Epidermal melanocyte (primary cell): ENCODE data around the gene MYMX.

Experiments used
- DNase-seq: peaks from one replicate; pipeline ENCODE4 v3.0.0; 2011; ENCODE audit warnings: low spot score; ENCODE audit not compliant: insufficient read length

The MYMX gene

GRCh38 chr6:44262467-44263353 lies 46.0 kb downstream of the MYMX start:
- no peak for DNase-seq

GRCh38 chr6:44263354-44264100 lies 46.8 kb downstream of the MYMX start:
- DNase-seq, result no peak

GRCh38 chr6:44264154-44265006 lies 47.7 kb downstream of the MYMX start:
- no peak for DNase-seq

GRCh38 chr6:44265007-44265721 lies 48.4 kb downstream of the MYMX start, which contains the start of gene NFKBIE:
TSS of gene NFKBIE (minus strand) at chr6:44265551. CDS start at chr6:44265346, 205 bp downstream.
- DNase-seq, result peak; percentile 97

GRCh38 chr6:44265722-44266233 lies 49.1 kb downstream of the MYMX start:
- no peak for DNase-seq

- no peak for DNase-seq
Observed at GRCh38 chr6:44266347-44266746, 49.6 kb downstream of the MYMX start.

- DNase-seq, result no peak
Observed at GRCh38 chr6:44267252-44267651, 50.5 kb downstream of the MYMX start.
